ENCODE data around the gene KRT9. TPM values are rescaled to one million over a fixed set of nuclear protein-coding genes. Genes with fewer than 3 reads are reported as not detected.
A peak's percentile ranks its signal among the peaks of the same experiment; 100 is the strongest.

Gene KRT9
- total and polyA plus RNA-seq, 2 of the 13 experiments (the other 11 are each of a cell fraction or from before 2014, with no cell fraction given): not detected

GRCh38 chr17:41548844-41549595 is 22.8 kb downstream of the KRT9 start (continued):
- TF ChIP-seq NR1H2 (CRISPR knock-in tag; IDR thresholded peaks at IDR 0.05; ENCODE audit: borderline replicate concordance, low read depth) (no peak), ZBTB25 (CRISPR knock-in tag; IDR thresholded peaks at IDR 0.05) (peak; percentile 59; the same call in 1 of the 2 replicates), ZNF274 (CRISPR knock-in tag; IDR thresholded peaks at IDR 0.05) (peak; percentile 57; the same call in 1 of the 2 replicates), ZNF646 (CRISPR knock-in tag; IDR thresholded peaks at IDR 0.05) (no peak), ZNF484 (CRISPR knock-in tag; IDR thresholded peaks at IDR 0.05; ENCODE audit: borderline replicate concordance, low read depth) (no peak; the same call in 1 of the 2 replicates), IKZF5 (CRISPR knock-in tag; IDR thresholded peaks at IDR 0.05) (peak; percentile 53; the same call in 1 of the 2 replicates), CHD4 (IDR thresholded peaks at IDR 0.05; ENCODE audit: borderline replicate concordance, low read length) (no peak), NFE2L2 (IDR thresholded peaks at IDR 0.05; ENCODE audit: low read length) (no peak), ZNF510 (CRISPR knock-in tag; IDR thresholded peaks at IDR 0.05; ENCODE audit: low read depth) (no peak; the same call in 1 of the 2 replicates), AGO1 (IDR thresholded peaks at IDR 0.05; ENCODE audit: low read depth, low read length, poor library complexity, severe bottlenecking) (peak; percentile 31), ZNF414 (CRISPR knock-in tag; IDR thresholded peaks at IDR 0.05) (no peak), ZSCAN25 (CRISPR knock-in tag; IDR thresholded peaks at IDR 0.05) (peak; percentile 71), LBX2 (CRISPR knock-in tag; IDR thresholded peaks at IDR 0.05; ENCODE audit: borderline replicate concordance) (no peak), PLSCR1 (CRISPR knock-in tag; IDR thresholded peaks at IDR 0.05; ENCODE audit: borderline replicate concordance) (no peak), PCBP1 (IDR thresholded peaks at IDR 0.05; ENCODE audit: borderline replicate concordance, low read depth, low read length) (0 out of 2 replicates have a peak, but pooled peaks have one; percentile 64), TEAD2 (CRISPR knock-in tag; IDR thresholded peaks at IDR 0.05) (no peak)

Data from HepG2 (cell line).